Colonic mucosa (tissue), 4 donors: ENCODE measurements around the gene TRAPPC2L. TPM values are rescaled to one million over a fixed set of nuclear protein-coding genes. Genes with fewer than 3 reads are reported as not detected.
A peak's percentile ranks its signal among the peaks of the same experiment; 100 is the strongest.

Experiments used
- DNase-seq: peaks from one replicate; pipeline ENCODE4 v3.0.0-alpha.2; 2020
- H3K27ac ChIP-seq: fragments of 200-600 bp; one replicate; pipeline ENCODE4 v1.8.0; 2021
- H3K27me3 ChIP-seq: fragments of 200-600 bp; one replicate; pipeline ENCODE4 v1.8.0; 2021
- H3K36me3 ChIP-seq: fragments of 200-600 bp; one replicate; pipeline ENCODE4 v1.8.0; 2021
- H3K4me1 ChIP-seq: fragments of 200-600 bp; one replicate; pipeline ENCODE4 v1.8.0; 2021; ENCODE audit warnings: mild to moderate bottlenecking
- H3K4me3 ChIP-seq: fragments of 200-600 bp; one replicate; pipeline ENCODE4 v1.8.0; 2021
- H3K9ac ChIP-seq, 2 donors: one replicate each; pipeline ENCODE4 v1.7.0; 2013; ENCODE audit warnings: control low read depth in 2 of 2, low read depth in 2 of 2, low read length in 2 of 2
- H3K9me3 ChIP-seq: fragments of 200-600 bp; one replicate; pipeline ENCODE4 v1.8.0; 2021
- intact Hi-C: fragments of 100-400 bp; cut with DNase I; formaldehyde crosslinking; loops from one replicate; pipeline ENCODE4 v1.14.1; 2022
- total RNA-seq, 2 donors: library from RNA; stranded (reverse); fragmentation: NEBNext Ultra II Directional in 1 of 2; extraction: Animal tissue kit (Norgen Biotek cat#: 25700) in 1 of 2; gene quantifications; one replicate each; pipeline ENCODE4 v1.2.1, GENCODE V29; 2021
- TF ChIP-seq, protein P1 (sequence below): fragments of 200-600 bp; IDR thresholded peaks from one replicate; pipeline ENCODE4 v1.8.0; 2022; ENCODE audit warnings: antibody characterized with exemption, mild to moderate bottlenecking
- donor health status: healthy.
- donor health status: DM: no; HTN: no; CAD: no.
- donor health status: DM: no; HTN: no; CAD: no.

TRAPPC2L gene
- total RNA-seq, 2 donors from 2014 or later: 33.8 to 57.3 TPM

DNA sequence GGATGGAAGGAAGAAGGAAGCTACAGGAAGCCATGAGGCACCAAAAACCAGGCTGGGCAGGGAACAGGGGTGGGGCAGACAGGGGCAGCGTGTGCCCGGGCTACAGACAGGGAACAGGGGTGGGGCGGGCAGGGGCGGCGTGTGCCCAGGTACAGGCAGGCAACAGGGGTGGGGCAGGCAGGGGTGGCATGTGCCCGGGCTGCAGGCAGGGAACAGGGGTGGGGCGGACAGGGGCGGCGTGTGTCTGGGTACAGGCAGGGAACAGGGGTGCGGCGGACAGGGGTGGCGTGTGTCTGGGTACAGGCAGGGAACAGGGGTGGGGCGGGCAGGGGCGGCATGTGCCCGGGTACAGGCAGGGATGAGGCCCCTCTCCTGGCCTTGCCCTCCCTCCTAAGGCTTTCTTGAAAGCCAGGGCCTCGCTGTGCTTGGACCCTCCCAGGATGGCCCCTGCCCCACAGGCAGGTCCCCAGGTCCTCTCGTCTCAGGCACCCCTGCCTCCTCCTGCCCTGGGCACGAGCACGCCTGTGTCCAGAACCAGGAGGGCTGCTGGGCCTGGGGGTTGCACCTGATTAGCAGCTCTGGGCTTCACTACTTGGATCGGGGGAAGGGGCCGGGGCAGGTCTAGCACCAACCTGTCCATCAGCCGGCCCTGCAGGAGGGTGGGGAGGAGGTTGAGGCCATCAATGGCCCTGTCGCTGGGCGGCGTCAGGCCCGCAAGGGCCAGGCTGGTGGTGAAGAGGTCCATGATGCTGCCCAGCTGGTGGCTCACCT lies 30.7 kb upstream of the TRAPPC2L start:
- no peaks in the 10 kb centered on the region for H3K9me3 ChIP-seq
- H3K4me3 ChIP-seq: no peak overlapping the region
- H3K36me3 ChIP-seq: no peaks in the 10 kb centered on the region
- no peaks in the 10 kb centered on the region for H3K4me1 ChIP-seq
- H3K9ac ChIP-seq: no peak overlapping the region
- intact Hi-C loops: no loop called here
- peak; percentile 72 for DNase-seq
- no peaks in the 10 kb centered on the region for H3K27me3 ChIP-seq
- TF ChIP-seq, protein P1, sequence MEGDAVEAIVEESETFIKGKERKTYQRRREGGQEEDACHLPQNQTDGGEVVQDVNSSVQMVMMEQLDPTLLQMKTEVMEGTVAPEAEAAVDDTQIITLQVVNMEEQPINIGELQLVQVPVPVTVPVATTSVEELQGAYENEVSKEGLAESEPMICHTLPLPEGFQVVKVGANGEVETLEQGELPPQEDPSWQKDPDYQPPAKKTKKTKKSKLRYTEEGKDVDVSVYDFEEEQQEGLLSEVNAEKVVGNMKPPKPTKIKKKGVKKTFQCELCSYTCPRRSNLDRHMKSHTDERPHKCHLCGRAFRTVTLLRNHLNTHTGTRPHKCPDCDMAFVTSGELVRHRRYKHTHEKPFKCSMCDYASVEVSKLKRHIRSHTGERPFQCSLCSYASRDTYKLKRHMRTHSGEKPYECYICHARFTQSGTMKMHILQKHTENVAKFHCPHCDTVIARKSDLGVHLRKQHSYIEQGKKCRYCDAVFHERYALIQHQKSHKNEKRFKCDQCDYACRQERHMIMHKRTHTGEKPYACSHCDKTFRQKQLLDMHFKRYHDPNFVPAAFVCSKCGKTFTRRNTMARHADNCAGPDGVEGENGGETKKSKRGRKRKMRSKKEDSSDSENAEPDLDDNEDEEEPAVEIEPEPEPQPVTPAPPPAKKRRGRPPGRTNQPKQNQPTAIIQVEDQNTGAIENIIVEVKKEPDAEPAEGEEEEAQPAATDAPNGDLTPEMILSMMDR: no peak
- no peak overlapping the region for H3K27ac ChIP-seq

- no peak overlapping the region for H3K4me3 ChIP-seq
- no peaks in the 10 kb centered on the region for H3K36me3 ChIP-seq
- H3K27ac ChIP-seq: no peak overlapping the region
- no peaks in the 10 kb centered on the region for H3K4me1 ChIP-seq
- no peak for DNase-seq
- H3K9ac ChIP-seq: no peak overlapping the region
- intact Hi-C loops: no loop called here
- TF ChIP-seq, protein P1: no peak
- H3K9me3 ChIP-seq: no peaks in the 10 kb centered on the region
- H3K27me3 ChIP-seq: no peaks in the 10 kb centered on the region
Observed at GRCh38 chr16:88827727-88828126, 29.2 kb upstream of the TRAPPC2L start.

GRCh38 chr16:88828711-88829110 lies 28.2 kb upstream of the TRAPPC2L start:
- Histone ChIP-seq H3K9ac (no peak overlapping the region), H3K9me3 (no peaks in the 10 kb centered on the region), H3K27ac (no peak overlapping the region), H3K4me1 (no peaks in the 10 kb centered on the region), H3K36me3 (no peaks in the 10 kb centered on the region), H3K27me3 (no peaks in the 10 kb centered on the region), H3K4me3 (no peak overlapping the region)
- intact Hi-C loops: no loop called here
- TF ChIP-seq, protein P1: no peak
- DNase-seq: no peak

GRCh38 chr16:88830258-88830657 lies 26.7 kb upstream of the TRAPPC2L start:
- intact Hi-C loops: no loop called here
- Histone ChIP-seq H3K27me3 (no peaks in the 10 kb centered on the region), H3K4me3 (no peak overlapping the region), H3K4me1 (no peaks in the 10 kb centered on the region), H3K9ac (no peak overlapping the region), H3K9me3 (no peaks in the 10 kb centered on the region), H3K27ac (no peak overlapping the region), H3K36me3 (no peaks in the 10 kb centered on the region)
- DNase-seq: peak; percentile 43
- TF ChIP-seq, protein P1: no peak

DNA sequence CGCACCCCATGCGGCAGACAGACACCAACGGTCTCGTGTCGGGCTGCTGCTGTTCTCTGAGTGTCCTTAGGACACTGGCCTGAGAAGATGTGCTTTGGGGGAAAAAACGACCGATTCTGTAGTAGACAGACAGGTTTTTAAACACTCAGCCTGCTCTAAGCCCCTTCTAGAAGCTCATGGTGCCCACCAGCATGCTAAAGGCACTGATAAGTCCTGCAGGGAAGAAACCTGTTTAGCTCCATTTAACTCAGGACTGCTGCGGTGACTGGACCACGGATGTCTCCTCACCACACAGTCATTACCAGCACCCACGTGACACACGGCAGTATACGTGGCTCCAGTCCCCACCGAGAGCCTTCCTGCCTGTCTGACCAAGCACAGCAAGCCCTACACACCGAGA lies 26.1 kb upstream of the TRAPPC2L start:
- H3K4me1 ChIP-seq: no peaks in the 10 kb centered on the region
- no peaks in the 10 kb centered on the region for H3K27me3 ChIP-seq
- intact Hi-C loops: no loop called here
- H3K9ac ChIP-seq: no peak overlapping the region
- H3K36me3 ChIP-seq: no peaks in the 10 kb centered on the region
- H3K4me3 ChIP-seq: no peak overlapping the region
- H3K27ac ChIP-seq: no peak overlapping the region
- no peak for DNase-seq
- H3K9me3 ChIP-seq: no peaks in the 10 kb centered on the region
- TF ChIP-seq, protein P1: no peak
